Kidney (tissue), 14 donors: ENCODE results near the gene YBEY. TPM values are rescaled to one million over a fixed set of nuclear protein-coding genes. Genes with fewer than 3 reads are reported as not detected.

Experiments used
- DNase-seq, 5 donors: peaks; one replicate each; pipeline ENCODE4 v3.0.0-alpha.2; 2013 to 2020
- FAIRE-seq: peaks from 2 replicates; lab custom pipeline; 2012; peaks lifted over from hg19 to GRCh38; lab: Jason Lieb, UNC
- H3K27ac ChIP-seq, 2 donors: one replicate each; pipeline ENCODE4 v1.7.0; 2013; ENCODE audit warnings: low read depth in 2 of 2, low read length in 2 of 2, inconsistent platforms in 1 of 2
- H3K27me3 ChIP-seq: one replicate; pipeline ENCODE4 v1.7.1; 2013; ENCODE audit warnings: low read length, inconsistent platforms; ENCODE audit not compliant: control insufficient read depth, insufficient read depth
- H3K36me3 ChIP-seq, 3 donors: one replicate each; pipeline versions ENCODE4 v1.7.0 to v1.7.1; 2013; ENCODE audit warnings: low read length in 3 of 3, control low read depth in 1 of 3, inconsistent platforms in 1 of 3; ENCODE audit not compliant: insufficient read depth in 3 of 3, control insufficient read depth in 2 of 3
- H3K4me1 ChIP-seq, 3 donors: one replicate each; pipeline versions ENCODE4 v1.7.0 to v1.7.1; 2013; ENCODE audit warnings: low read length in 3 of 3, inconsistent platforms in 1 of 3, low read depth in 1 of 3; ENCODE audit not compliant: control insufficient read depth in 2 of 3, insufficient read depth in 2 of 3
- H3K4me3 ChIP-seq, 3 donors: one replicate each; pipeline versions ENCODE4 v1.7.0 to v1.8.1; 2013; ENCODE audit warnings: low read length in 3 of 3, control low read depth in 1 of 3, inconsistent platforms in 1 of 3
- H3K9ac ChIP-seq, 3 donors: one replicate each; pipeline versions ENCODE4 v1.7.0 to v1.7.1; 2013; ENCODE audit warnings: low read length in 3 of 3, control low read depth in 1 of 3, inconsistent platforms in 1 of 3
- H3K9me3 ChIP-seq, 3 donors: one replicate each; pipeline versions ENCODE4 v1.7.0 to v1.7.1; 2013; ENCODE audit warnings: low read length in 3 of 3, control low read depth in 1 of 3, inconsistent platforms in 1 of 3; ENCODE audit not compliant: control insufficient read depth in 2 of 3, insufficient read depth in 1 of 3
- CTCF ChIP-seq: IDR thresholded peaks from 3 replicates; pipeline ENCODE4 v1.5.1; 2012; ENCODE audit warnings: mild to moderate bottlenecking, moderate library complexity, borderline replicate concordance; ENCODE audit not compliant: insufficient read depth; ENCODE audit errors: extremely low read depth
- intact Hi-C: fragments of 100-400 bp; cut with DNase I; formaldehyde crosslinking; loops from one replicate; pipeline ENCODE4 v1.11.1; 2022
- polyA plus RNA-seq: library from polyadenylated mRNA; stranded (reverse); fragments of 350-450 nt; fragmentation: Illumina TruSeq; extraction: RNeasy Lipid Tissue Mini Kit (QIAGEN cat#74804); gene quantifications from one replicate; pipeline ENCODE4 v1.2.3, GENCODE V29; 2014; ENCODE audit warnings: low read depth, low replicate concordance; ENCODE audit not compliant: insufficient read depth
- total RNA-seq: library from RNA; stranded (reverse); fragmentation: NEBNext Ultra II Directional; extraction: Animal tissue kit (Norgen Biotek cat#: 25700); gene quantifications from one replicate; pipeline ENCODE4 v1.2.1, GENCODE V29; 2021
- donor health status: control.
- donor health status: control.
- donor health status: control.
- donor health status: control.
- donor health status: control.
- donor health status: DM: yes; HTN: yes; CAD: no.
- donor health status: Normal renal cell carcinoma (clear cell type).

The YBEY gene
- total and polyA plus RNA-seq, 2 donors from 2014 or later = 17.5 to 29.6 TPM

GRCh38 chr21:46316708-46317324 lies 30.7 kb downstream of the YBEY start:
- no peaks in the 10 kb centered on the region for H3K4me1 ChIP-seq
- no peaks in the 10 kb centered on the region for H3K27me3 ChIP-seq
- no peak overlapping the region for H3K4me3 ChIP-seq
- H3K27ac ChIP-seq = no peak overlapping the region
- FAIRE-seq (no peak), DNase-seq (no peak)
- no peak overlapping the region for H3K9ac ChIP-seq
- no peaks in the 10 kb centered on the region for H3K9me3 ChIP-seq
- H3K36me3 ChIP-seq = no peaks in the 10 kb centered on the region
- no peak for TF ChIP-seq CTCF
- intact Hi-C loops = no loop called here

GRCh38 chr21:46317710-46318463 lies 31.7 kb downstream of the YBEY start:
- TF ChIP-seq CTCF = no peak
- no peaks in the 10 kb centered on the region for H3K9me3 ChIP-seq
- H3K36me3 ChIP-seq = no peaks in the 10 kb centered on the region
- H3K4me3 ChIP-seq = no peak overlapping the region
- DNase-seq (peak in 4 of 5 donors; percentile 30 to 45 (median 36)), FAIRE-seq (no peak)
- intact Hi-C loops = no loop called here
- H3K27me3 ChIP-seq = no peaks in the 10 kb centered on the region
- H3K4me1 ChIP-seq = peaks cover 0 to 3% (median 3%) of the 10 kb centered on the region in 3 donors
- H3K9ac ChIP-seq = no peak overlapping the region
- H3K27ac ChIP-seq = no peak overlapping the region

- Histone ChIP-seq H3K9me3 (no peaks in the 10 kb centered on the region), H3K9ac (no peak overlapping the region), H3K27ac (no peak overlapping the region), H3K36me3 (no peaks in the 10 kb centered on the region), H3K4me1 (peaks cover 0 to 7% (median 3%) of the 10 kb centered on the region in 3 donors), H3K27me3 (no peaks in the 10 kb centered on the region), H3K4me3 (no peak overlapping the region)
- DNase-seq (peak in 1 of 5 donors; percentile 43), FAIRE-seq (no peak)
- intact Hi-C loops = no loop called here
- TF ChIP-seq CTCF = no peak
Measured at GRCh38 chr21:46318464-46318845, 32.3 kb downstream of the YBEY start.
